Measurements from ENCODE around the gene ZNF148.

Gene ZNF148

GRCh38 chr3:125292015-125292414, 83.1 kb downstream of the ZNF148 start:
- no peaks in the 10 kb centered on the region; the same call in 1 of the 2 replicates for H3K4me1 ChIP-seq (ENCODE audit: control insufficient read depth, insufficient read depth, low read length)
- H3K9me3 ChIP-seq (ENCODE audit: control insufficient read depth, insufficient read depth, low read depth, low read length), result no peaks in the 10 kb centered on the region
- POLR2A ChIA-PET, result no interaction called here
- H3K27ac ChIP-seq (ENCODE audit: extremely low read depth, low read depth, low read length), result no peak overlapping the region
- CTCF ChIA-PET, result interaction anchor here (2.0 kb wide), 1 partner anchor 11 kb away, joined by 4 read pairs; no protein-coding TSS in a partner anchor
- peaks cover 0 to 8% of the 10 kb centered on the region in 2 experiments; a peak in 1 of 3 replicates for H3K36me3 ChIP-seq (ENCODE audit: control insufficient read depth in 2 of 2, insufficient read depth in 1 of 2, low read length in 2 of 2)
- no peak for TF ChIP-seq ZNF785 (tag by site-specific recombination; IDR thresholded peaks at IDR 0.05)
- TF ChIP-seq GLI4 (tag by site-specific recombination; IDR thresholded peaks at IDR 0.05), result no peak
- TF ChIP-seq ZXDB (tag by site-specific recombination; IDR thresholded peaks at IDR 0.05), result no peak
- no peak for TF ChIP-seq ZNF169 (tag by site-specific recombination; IDR thresholded peaks at IDR 0.05)
- TF ChIP-seq ZSCAN4 (tag by site-specific recombination; IDR thresholded peaks at IDR 0.05), result no peak
- TF ChIP-seq ZNF133 (tag by site-specific recombination; IDR thresholded peaks at IDR 0.05), result no peak
- H3K4me3 ChIP-seq (ENCODE audit: low read depth, low read length), result no peak overlapping the region

GRCh38 chr3:125289429-125289981, 85.6 kb downstream of the ZNF148 start:
- Histone ChIP-seq H3K36me3 (ENCODE audit: control insufficient read depth in 2 of 2, insufficient read depth in 1 of 2, low read length in 2 of 2) (peaks cover 0 to 8% of the 10 kb centered on the region in 2 experiments; a peak in 1 of 3 replicates), H3K27ac (ENCODE audit: extremely low read depth, low read depth, low read length) (no peak overlapping the region), H3K4me1 (ENCODE audit: control insufficient read depth, insufficient read depth, low read length) (no peaks in the 10 kb centered on the region; the same call in 1 of the 2 replicates), H3K4me3 (ENCODE audit: low read depth, low read length) (no peak overlapping the region), H3K9me3 (ENCODE audit: control insufficient read depth, insufficient read depth, low read depth, low read length) (no peaks in the 10 kb centered on the region)
- ChIA-PET POLR2A (no interaction called here), CTCF (no interaction called here)
- TF ChIP-seq ZNF280C (tag by site-specific recombination; IDR thresholded peaks at IDR 0.05) (no peak), ZNF239 (tag by site-specific recombination; IDR thresholded peaks at IDR 0.05) (no peak), ZNF211 (tag by site-specific recombination; IDR thresholded peaks at IDR 0.05; ENCODE audit: low read depth) (no peak), WT1 (tag by site-specific recombination; IDR thresholded peaks at IDR 0.05) (no peak), INSM2 (tag by site-specific recombination; IDR thresholded peaks at IDR 0.05) (no peak), ZNF138 (tag by site-specific recombination; IDR thresholded peaks at IDR 0.05; ENCODE audit: borderline replicate concordance) (no peak), PRDM6 (tag by site-specific recombination; IDR thresholded peaks at IDR 0.05) (0 out of 2 replicates have a peak, but pooled peaks have one; percentile 30)

DNA sequence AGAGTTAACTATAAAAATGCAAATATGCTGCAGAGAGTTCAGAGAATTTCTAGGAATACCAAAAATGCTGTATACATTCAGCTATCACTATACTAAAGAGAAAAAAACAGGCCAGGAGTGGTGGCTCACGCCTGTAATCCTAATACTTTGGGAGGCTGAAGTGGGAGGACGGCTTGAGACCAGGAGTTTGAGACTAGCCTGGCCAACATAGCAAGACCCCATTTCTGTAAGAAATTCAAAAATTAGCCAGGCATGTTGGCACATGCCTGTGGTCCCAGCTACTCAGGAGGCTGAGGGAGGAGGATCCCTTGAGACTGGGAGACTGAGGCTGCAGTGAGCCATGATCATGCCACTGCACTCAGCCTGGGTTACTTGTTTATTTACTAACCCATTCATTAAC, 87.9 kb downstream of the ZNF148 start:
- no peak overlapping the region for H3K4me3 ChIP-seq (ENCODE audit: low read depth, low read length)

More for the DNA sequence above, 87.9 kb downstream of the ZNF148 start:
- TF ChIP-seq ZNF184 (tag by site-specific recombination; IDR thresholded peaks at IDR 0.05) (no peak), EGR2 (tag by site-specific recombination; IDR thresholded peaks at IDR 0.05; ENCODE audit: low read depth) (no peak), ZNF292 (tag by site-specific recombination; IDR thresholded peaks at IDR 0.05; ENCODE audit: borderline replicate concordance, low read depth) (no peak), ZNF121 (tag by site-specific recombination; IDR thresholded peaks at IDR 0.05) (peak; percentile 78)
- Histone ChIP-seq H3K9me3 (ENCODE audit: control insufficient read depth, insufficient read depth, low read depth, low read length) (no peaks in the 10 kb centered on the region), H3K4me1 (ENCODE audit: control insufficient read depth, insufficient read depth, low read length) (no peaks in the 10 kb centered on the region; the same call in 1 of the 2 replicates), H3K36me3 (ENCODE audit: control insufficient read depth in 2 of 2, insufficient read depth in 1 of 2, low read length in 2 of 2) (peaks cover 0 to 8% of the 10 kb centered on the region in 2 experiments; a peak in 1 of 3 replicates), H3K27ac (ENCODE audit: extremely low read depth, low read depth, low read length) (no peak overlapping the region)
- POLR2A ChIA-PET, result no interaction called here
- CTCF ChIA-PET, result no interaction called here

All from HEK293 (cell line).